NCI-H1092 (cell line): ENCODE results near the gene EMC1.
"Not testable (repeated sequence)": the region's sequence is repeated elsewhere in the genome, so short reads cannot be mapped to it uniquely, and the experiment has no call there.

Experiments used
- DNase-seq: peaks from one replicate; lab custom pipeline; 2025; lab: John Stamatoyannopoulos, UW

Gene EMC1

GRCh38 chr1:19251305-19252196 lies at the start of gene EMC1, which contains the start of gene MRTO4:
Gene EMC1, minus strand, starts transcription at chr1:19251524. Its CDS starts 15 bp downstream, at chr1:19251509.
Gene MRTO4, plus strand, starts transcription at chr1:19251805. Its CDS starts 31 bp downstream, at chr1:19251836.
- DNase-seq = peak; percentile 79

GRCh38 chr1:19300211-19300610 lies 48.9 kb upstream of the EMC1 start:
- no peak for DNase-seq

GRCh38 chr1:19294638-19295037 lies 43.3 kb upstream of the EMC1 start:
- no peak for DNase-seq

- no peak for DNase-seq
These were observed 37.9 kb upstream of the EMC1 start for GRCh38 chr1:19289244-19289643.

- not testable (repeated sequence) for DNase-seq
These were observed 37.3 kb upstream of the EMC1 start, which contains the start of gene AKR7A3 for GRCh38 chr1:19288324-19289241. Gene AKR7A3, minus strand, starts transcription at chr1:19288770. Its CDS starts 61 bp downstream, at chr1:19288709.

- no peak for DNase-seq
These were observed 36.3 kb upstream of the EMC1 start for GRCh38 chr1:19287436-19288185.

- not testable (repeated sequence) for DNase-seq
These were observed 34.5 kb upstream of the EMC1 start for GRCh38 chr1:19285807-19286206.

GRCh38 chr1:19285366-19285765 lies 34.0 kb upstream of the EMC1 start:
- DNase-seq = not testable (repeated sequence)

- no peak for DNase-seq
These were observed 33.6 kb upstream of the EMC1 start for GRCh38 chr1:19284881-19285280.

- DNase-seq = no peak
These were observed 32.6 kb upstream of the EMC1 start for GRCh38 chr1:19283891-19284290.

GRCh38 chr1:19274636-19275035 lies 23.3 kb upstream of the EMC1 start:
- no peak for DNase-seq

GRCh38 chr1:19273844-19274531 lies 22.7 kb upstream of the EMC1 start:
- not testable (repeated sequence) for DNase-seq

- no peak for DNase-seq
These were observed 22.0 kb upstream of the EMC1 start for GRCh38 chr1:19273106-19273843.

- no peak for DNase-seq
These were observed 20.7 kb upstream of the EMC1 start for GRCh38 chr1:19272064-19272463.

GRCh38 chr1:19270343-19270730 lies 19.0 kb upstream of the EMC1 start:
- not testable (repeated sequence) for DNase-seq

- DNase-seq = not testable (repeated sequence)
These were observed 18.4 kb upstream of the EMC1 start for GRCh38 chr1:19269427-19270342.

- no peak for DNase-seq
These were observed 17.1 kb upstream of the EMC1 start for GRCh38 chr1:19268445-19268844.

- DNase-seq = no peak
These were observed 11.4 kb upstream of the EMC1 start for GRCh38 chr1:19262744-19263143.

- DNase-seq = no peak
These were observed 10.7 kb upstream of the EMC1 start for GRCh38 chr1:19262047-19262446.
